SK-N-SH (cell line): ENCODE data around the gene RAB1B.

Experiments
- CHD2 ChIP-seq: fragments of 150-350 bp; IDR thresholded peaks from 2 replicates; pipeline ENCODE4 v1.6.1; 2018; ENCODE audit warnings: low read length; ENCODE audit not compliant: partially characterized antibody
- CTCF ChIP-seq: fragments of 200-600 bp; sonication (generic); IDR thresholded peaks from 2 replicates; pipeline ENCODE4 v1.6.1; 2017; ENCODE audit warnings: antibody characterized with exemption, mild to moderate bottlenecking, moderate library complexity
- MAX ChIP-seq: IDR thresholded peaks from 2 replicates; pipeline ENCODE4 v1.4.0; 2012; ENCODE audit warnings: low read depth
- POLR2AphosphoS5 ChIP-seq: IDR thresholded peaks from 2 replicates; pipeline ENCODE4 v1.6.1; 2012; ENCODE audit warnings: low read depth, low read length
- RCOR1 ChIP-seq: fragments of 150-350 bp; IDR thresholded peaks from 2 replicates; pipeline ENCODE4 v1.6.1; 2017; ENCODE audit warnings: antibody characterized with exemption, low read length
- TF ChIP-seq, protein P1 (sequence below): IDR thresholded peaks from 2 replicates; pipeline ENCODE4 v1.6.1; 2012; ENCODE audit warnings: mild to moderate bottlenecking, low read depth, low read length, moderate library complexity

DNA sequence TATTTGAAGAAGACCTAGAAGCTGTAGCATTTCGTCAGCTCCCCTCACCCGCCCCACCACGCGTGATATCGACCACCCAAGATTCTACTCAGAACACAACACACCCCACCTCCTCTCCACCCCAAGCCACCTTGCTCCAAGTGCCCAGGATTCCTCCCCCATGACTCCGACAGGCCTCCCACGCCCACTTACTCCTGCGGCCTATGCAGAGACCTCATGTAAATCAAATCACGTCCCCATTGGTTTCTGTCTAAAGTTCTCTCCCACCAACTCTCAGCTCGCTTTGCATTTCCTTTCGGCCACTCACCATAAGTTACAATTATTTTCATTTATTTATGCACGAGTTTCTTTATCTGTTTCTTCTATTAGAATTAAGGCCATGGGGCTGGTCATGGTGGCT lies 34.2 kb downstream of the RAB1B start:
- TF ChIP-seq CHD2 (no peak), RCOR1 (no peak), CTCF (no peak), MAX (no peak), POLR2AphosphoS5 (no peak)
- TF ChIP-seq, protein P1, sequence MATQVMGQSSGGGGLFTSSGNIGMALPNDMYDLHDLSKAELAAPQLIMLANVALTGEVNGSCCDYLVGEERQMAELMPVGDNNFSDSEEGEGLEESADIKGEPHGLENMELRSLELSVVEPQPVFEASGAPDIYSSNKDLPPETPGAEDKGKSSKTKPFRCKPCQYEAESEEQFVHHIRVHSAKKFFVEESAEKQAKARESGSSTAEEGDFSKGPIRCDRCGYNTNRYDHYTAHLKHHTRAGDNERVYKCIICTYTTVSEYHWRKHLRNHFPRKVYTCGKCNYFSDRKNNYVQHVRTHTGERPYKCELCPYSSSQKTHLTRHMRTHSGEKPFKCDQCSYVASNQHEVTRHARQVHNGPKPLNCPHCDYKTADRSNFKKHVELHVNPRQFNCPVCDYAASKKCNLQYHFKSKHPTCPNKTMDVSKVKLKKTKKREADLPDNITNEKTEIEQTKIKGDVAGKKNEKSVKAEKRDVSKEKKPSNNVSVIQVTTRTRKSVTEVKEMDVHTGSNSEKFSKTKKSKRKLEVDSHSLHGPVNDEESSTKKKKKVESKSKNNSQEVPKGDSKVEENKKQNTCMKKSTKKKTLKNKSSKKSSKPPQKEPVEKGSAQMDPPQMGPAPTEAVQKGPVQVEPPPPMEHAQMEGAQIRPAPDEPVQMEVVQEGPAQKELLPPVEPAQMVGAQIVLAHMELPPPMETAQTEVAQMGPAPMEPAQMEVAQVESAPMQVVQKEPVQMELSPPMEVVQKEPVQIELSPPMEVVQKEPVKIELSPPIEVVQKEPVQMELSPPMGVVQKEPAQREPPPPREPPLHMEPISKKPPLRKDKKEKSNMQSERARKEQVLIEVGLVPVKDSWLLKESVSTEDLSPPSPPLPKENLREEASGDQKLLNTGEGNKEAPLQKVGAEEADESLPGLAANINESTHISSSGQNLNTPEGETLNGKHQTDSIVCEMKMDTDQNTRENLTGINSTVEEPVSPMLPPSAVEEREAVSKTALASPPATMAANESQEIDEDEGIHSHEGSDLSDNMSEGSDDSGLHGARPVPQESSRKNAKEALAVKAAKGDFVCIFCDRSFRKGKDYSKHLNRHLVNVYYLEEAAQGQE = no peak
